Stimulated activated CD4-positive, alpha-beta T cell treated with anti-CD3 and anti-CD28 coated beads, Interleukin-1b, Interleukin-23, amount 100 ng/mL, for 24 hours (primary cell): ENCODE measurements around the gene DOCK4.

Source experiments
- DNase-seq, 4 experiments: peaks; one replicate each; pipeline ENCODE4 v3.0.0-alpha.2; 2020; ENCODE audit warnings: low read depth in 4 of 4, low spot score in 1 of 4

DOCK4 gene

GRCh38 chr7:112161253-112162141, 44.7 kb downstream of the DOCK4 start:
- DNase-seq: no peak

- DNase-seq: no peak
Measured at GRCh38 chr7:112160771-112161150, 45.4 kb downstream of the DOCK4 start.

- no peak for DNase-seq
Measured at GRCh38 chr7:112160130-112160770, 45.9 kb downstream of the DOCK4 start.

- DNase-seq: no peak
Measured at GRCh38 chr7:112159351-112159750, 46.8 kb downstream of the DOCK4 start.

- DNase-seq: no peak
Measured at GRCh38 chr7:112157072-112157471, 49.1 kb downstream of the DOCK4 start.

- DNase-seq: no peak
Measured at GRCh38 chr7:112156412-112156811, 49.8 kb downstream of the DOCK4 start.

GRCh38 chr7:112154690-112155089, 51.5 kb downstream of the DOCK4 start:
- no peak for DNase-seq

GRCh38 chr7:112152186-112152585, 54.0 kb downstream of the DOCK4 start:
- no peak for DNase-seq

- DNase-seq: no peak
Measured at GRCh38 chr7:112150823-112151641, 55.2 kb downstream of the DOCK4 start.

GRCh38 chr7:112149734-112150133, 56.5 kb downstream of the DOCK4 start:
- DNase-seq: no peak

GRCh38 chr7:112147793-112148361, 58.3 kb downstream of the DOCK4 start:
- DNase-seq: no peak

GRCh38 chr7:112145206-112145605, 61.0 kb downstream of the DOCK4 start:
- DNase-seq: no peak

GRCh38 chr7:112144284-112145059, 61.7 kb downstream of the DOCK4 start:
- no peak for DNase-seq

GRCh38 chr7:112143582-112143981, 62.6 kb downstream of the DOCK4 start:
- DNase-seq: no peak

GRCh38 chr7:112143136-112143535, 63.1 kb downstream of the DOCK4 start:
- DNase-seq: no peak

- DNase-seq: no peak
Measured at GRCh38 chr7:112140600-112140999, 65.6 kb downstream of the DOCK4 start.

- no peak for DNase-seq
Measured at GRCh38 chr7:112138938-112139337, 67.3 kb downstream of the DOCK4 start.

- DNase-seq: no peak
Measured at GRCh38 chr7:112138325-112138852, 67.8 kb downstream of the DOCK4 start.

- no peak for DNase-seq
Measured at GRCh38 chr7:112137141-112138101, 68.8 kb downstream of the DOCK4 start.
